ENCODE results near the gene UBXN2A. TPM values are rescaled to one million over a fixed set of nuclear protein-coding genes. Genes with fewer than 3 reads are reported as not detected.
A peak's percentile ranks its signal among the peaks of the same experiment; 100 is the strongest.

Gene UBXN2A
- total RNA-seq, 1 donor from 2014 or later: 9.4 TPM

DNA sequence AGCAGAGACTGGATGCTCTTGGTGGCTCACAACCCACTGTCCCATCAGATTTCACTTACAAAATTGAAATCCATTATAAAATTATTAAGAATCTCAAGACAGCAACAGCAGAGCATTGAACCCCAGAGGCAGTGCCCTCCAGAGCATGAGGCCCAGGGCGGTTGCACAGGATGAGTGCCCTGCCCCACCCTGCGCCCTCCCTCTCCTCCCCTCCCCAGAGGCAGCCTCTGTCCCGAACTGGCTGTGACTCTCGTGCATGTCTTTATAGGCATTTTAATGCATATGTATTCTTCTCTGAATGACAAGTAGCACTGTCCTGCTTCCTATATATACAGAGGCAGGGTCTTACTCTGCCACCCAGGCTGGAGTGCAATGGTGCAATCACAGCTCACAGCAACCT, 80.0 kb downstream of the UBXN2A start:
- CTCF ChIA-PET: no interaction called here
- DNase-seq (no peak), ATAC-seq (ENCODE audit: low read depth) (no peak)
- H3K27ac Mint-ChIP-seq: no peak overlapping the region
- H3K27me3 Mint-ChIP-seq: no peaks in the 10 kb centered on the region
- no peak for TF ChIP-seq CTCF (IDR thresholded peaks at IDR 0.05)
- no peak overlapping the region for H3K4me3 Mint-ChIP-seq
- POLR2A ChIA-PET: no interaction called here
- H3K36me3 Mint-ChIP-seq (ENCODE audit: low read depth): peaks cover 28% of the 10 kb centered on the region
- H3K4me1 Mint-ChIP-seq: no peaks in the 10 kb centered on the region
- intact Hi-C loops (cut with micrococcal nuclease): no loop called here
- no peaks in the 10 kb centered on the region for H3K9me3 Mint-ChIP-seq

DNA sequence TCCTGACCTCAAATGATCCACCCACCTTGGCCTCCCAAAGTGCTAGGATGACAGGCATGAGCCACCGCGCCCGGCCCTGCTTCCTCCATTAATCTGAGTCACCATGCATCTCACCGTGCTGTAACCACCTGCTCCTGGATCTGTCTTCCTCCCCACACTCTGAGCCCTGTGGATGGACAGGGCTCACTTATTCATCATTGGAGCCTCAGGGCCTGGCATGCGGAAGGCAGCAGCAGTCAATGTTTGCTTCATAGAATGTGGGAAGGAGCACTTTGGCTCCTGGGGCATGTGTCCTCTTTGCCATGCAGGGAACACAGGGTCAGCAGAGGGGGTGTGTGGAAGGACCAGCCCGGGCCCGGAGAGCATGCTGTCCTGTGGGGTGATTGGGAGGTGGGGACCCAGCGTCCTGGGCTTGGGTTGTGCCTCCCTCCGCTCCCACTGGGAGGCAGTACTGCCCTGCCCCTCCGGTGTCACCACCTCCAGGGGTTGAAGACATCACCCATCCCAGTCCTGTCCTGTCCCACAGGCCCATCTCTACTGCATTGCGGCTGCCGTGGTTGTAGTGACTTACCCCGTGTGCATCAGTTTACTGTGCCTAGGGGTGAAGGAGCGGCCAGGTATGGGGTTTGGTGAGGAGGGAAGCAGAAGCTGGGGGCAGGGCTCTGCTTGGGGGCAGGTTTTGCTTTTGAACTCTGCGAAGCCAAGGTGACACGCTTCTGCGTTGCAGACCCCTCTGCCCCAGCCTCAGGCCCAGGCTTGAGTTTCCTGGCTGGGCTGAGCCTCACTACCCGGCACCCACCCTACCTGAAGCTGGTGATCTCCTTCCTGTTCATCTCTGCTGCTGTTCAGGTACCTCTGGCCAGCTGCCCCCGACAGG, 81.1 kb downstream of the UBXN2A start:
- H3K27ac Mint-ChIP-seq: no peak overlapping the region
- ATAC-seq (ENCODE audit: low read depth) (peak; percentile 37), DNase-seq (no peak)
- H3K36me3 Mint-ChIP-seq (ENCODE audit: low read depth): peaks cover 36% of the 10 kb centered on the region
- no peak overlapping the region for H3K4me3 Mint-ChIP-seq
- no peaks in the 10 kb centered on the region for H3K9me3 Mint-ChIP-seq
- H3K4me1 Mint-ChIP-seq: no peaks in the 10 kb centered on the region
- TF ChIP-seq CTCF (IDR thresholded peaks at IDR 0.05): no peak
- CTCF ChIA-PET: no interaction called here
- POLR2A ChIA-PET: no interaction called here
- no peaks in the 10 kb centered on the region for H3K27me3 Mint-ChIP-seq
- intact Hi-C loops (cut with micrococcal nuclease): no loop called here

- Mint-ChIP-seq H3K27me3 (no peaks in the 10 kb centered on the region), H3K27ac (no peak overlapping the region), H3K4me1 (no peaks in the 10 kb centered on the region), H3K36me3 (ENCODE audit: low read depth) (peaks cover 42% of the 10 kb centered on the region), H3K9me3 (no peaks in the 10 kb centered on the region), H3K4me3 (no peak overlapping the region)
- POLR2A ChIA-PET: interaction anchor here (0.6 kb wide), 1 partner anchor 23 kb away, joined by 7 read pairs; no protein-coding TSS in a partner anchor
- intact Hi-C loops (cut with micrococcal nuclease): no loop called here
- CTCF ChIA-PET: no interaction called here
- no peak for TF ChIP-seq CTCF (IDR thresholded peaks at IDR 0.05)
- ATAC-seq (ENCODE audit: low read depth): no peak
- DNase-seq: no peak
Measured at GRCh38 chr2:24022324-24022974, 82.2 kb downstream of the UBXN2A start.

DNA sequence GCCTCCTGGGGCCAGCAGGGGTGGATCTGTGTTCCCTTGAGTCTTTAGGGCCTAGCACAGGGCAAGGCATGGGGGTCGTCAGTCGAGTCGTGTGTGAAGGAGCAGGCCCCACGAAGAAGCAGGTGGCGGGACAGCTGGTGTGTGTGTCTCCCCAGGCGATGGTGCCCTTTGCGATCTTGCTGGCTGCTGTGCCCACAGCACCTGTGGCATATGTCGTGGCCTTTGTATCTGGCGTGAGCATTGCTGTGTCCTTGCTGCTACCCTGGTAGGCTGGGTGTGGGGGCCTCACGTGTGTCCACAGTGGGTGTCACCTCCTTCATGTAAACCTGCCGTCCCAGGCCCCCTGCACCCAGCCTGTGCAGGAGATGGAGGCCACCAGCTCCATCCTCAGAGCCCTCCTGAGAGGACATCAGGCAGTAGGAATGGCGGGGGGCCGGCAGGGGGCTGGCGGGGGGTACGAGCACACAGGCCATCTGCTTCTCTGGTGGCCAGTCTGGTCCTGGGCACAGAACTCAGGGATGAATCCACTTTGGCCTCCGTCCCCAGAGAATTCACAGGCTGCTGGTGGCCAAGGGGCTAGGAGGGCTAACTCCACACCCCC, 82.8 kb downstream of the UBXN2A start:
- no peak for ATAC-seq (ENCODE audit: low read depth)
- TF ChIP-seq CTCF (IDR thresholded peaks at IDR 0.05): no peak
- no peak for DNase-seq
- no peak overlapping the region for H3K4me3 Mint-ChIP-seq
- H3K27me3 Mint-ChIP-seq: no peaks in the 10 kb centered on the region
- intact Hi-C loops (cut with micrococcal nuclease): no loop called here
- H3K9me3 Mint-ChIP-seq: no peaks in the 10 kb centered on the region
- peaks cover 42% of the 10 kb centered on the region for H3K36me3 Mint-ChIP-seq (ENCODE audit: low read depth)
- no peak overlapping the region for H3K27ac Mint-ChIP-seq
- no peaks in the 10 kb centered on the region for H3K4me1 Mint-ChIP-seq
- ChIA-PET POLR2A (interaction anchor here (0.6 kb wide), 1 partner anchor 24 kb away, joined by 7 read pairs; no protein-coding TSS in a partner anchor), CTCF (no interaction called here)

DNA sequence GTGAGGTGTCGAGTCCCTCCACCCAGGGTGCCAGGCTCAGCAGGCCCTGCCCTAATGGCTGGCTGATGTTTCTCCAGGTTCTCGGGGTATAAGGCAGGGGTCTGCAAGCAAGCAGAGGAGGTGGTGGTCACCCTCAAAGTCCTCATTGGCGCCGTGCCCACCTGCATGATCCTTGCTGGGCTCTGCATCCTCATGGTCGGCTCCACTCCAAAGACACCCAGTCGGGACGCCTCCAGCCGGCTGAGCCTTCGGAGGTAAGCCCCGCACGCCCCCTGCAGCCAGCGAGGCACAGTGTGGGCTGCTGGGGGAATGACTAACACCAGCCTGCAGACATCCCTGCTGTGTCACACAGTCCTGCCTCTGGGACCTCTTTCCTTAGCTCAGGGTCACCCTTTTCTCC, 83.8 kb downstream of the UBXN2A start:
- Mint-ChIP-seq H3K4me3 (no peak overlapping the region), H3K27me3 (no peaks in the 10 kb centered on the region), H3K9me3 (no peaks in the 10 kb centered on the region), H3K27ac (no peak overlapping the region), H3K36me3 (ENCODE audit: low read depth) (peaks cover 48% of the 10 kb centered on the region), H3K4me1 (no peaks in the 10 kb centered on the region)
- ChIA-PET POLR2A (no interaction called here), CTCF (no interaction called here)
- ATAC-seq (ENCODE audit: low read depth) (no peak), DNase-seq (no peak)
- intact Hi-C loops (cut with micrococcal nuclease): no loop called here
- no peak for TF ChIP-seq CTCF (IDR thresholded peaks at IDR 0.05)
